Measurements from ENCODE around the gene BCL2L2. TPM values are rescaled to one million over a fixed set of nuclear protein-coding genes. Genes with fewer than 3 reads are reported as not detected.
"Not testable (repeated sequence)": the region's sequence is repeated elsewhere in the genome, so short reads cannot be mapped to it uniquely, and the experiment has no call there.

The BCL2L2 gene
- total RNA-seq, 1 donor from 2014 or later = 20.0 TPM

- peak; percentile 54 for DNase-seq (ENCODE audit: low spot score)
These were observed 17.8 kb downstream of the BCL2L2 start for GRCh38 chr14:23324455-23324846.

DNA sequence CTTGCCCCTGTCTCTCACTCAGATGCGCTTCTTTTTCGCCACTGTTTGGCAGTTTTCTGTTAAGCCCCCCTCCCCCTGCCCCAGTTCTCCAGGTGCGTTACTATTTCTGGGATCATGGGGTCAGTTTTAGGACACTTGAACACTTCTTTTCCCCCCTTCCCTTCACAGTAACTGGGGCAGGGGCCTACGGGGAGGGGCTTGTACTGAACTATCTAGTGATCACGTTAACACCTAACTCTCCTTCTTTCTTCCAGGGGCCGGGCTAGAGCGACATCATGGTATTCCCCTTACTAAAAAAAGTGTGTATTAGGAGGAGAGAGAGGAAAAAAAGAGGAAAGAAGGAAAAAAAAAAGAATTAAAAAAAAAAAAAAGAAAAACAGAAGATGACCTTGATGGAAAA is 18.4 kb downstream of the BCL2L2 start:
- no peak for DNase-seq (ENCODE audit: low spot score)

DNA sequence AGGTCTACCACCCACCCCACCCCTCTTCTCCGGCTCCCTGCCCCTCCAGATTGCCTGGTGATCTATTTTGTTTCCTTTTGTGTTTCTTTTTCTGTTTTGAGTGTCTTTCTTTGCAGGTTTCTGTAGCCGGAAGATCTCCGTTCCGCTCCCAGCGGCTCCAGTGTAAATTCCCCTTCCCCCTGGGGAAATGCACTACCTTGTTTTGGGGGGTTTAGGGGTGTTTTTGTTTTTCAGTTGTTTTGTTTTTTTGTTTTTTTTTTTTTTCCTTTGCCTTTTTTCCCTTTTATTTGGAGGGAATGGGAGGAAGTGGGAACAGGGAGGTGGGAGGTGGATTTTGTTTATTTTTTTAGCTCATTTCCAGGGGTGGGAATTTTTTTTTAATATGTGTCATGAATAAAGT is 19.1 kb downstream of the BCL2L2 start:
- DNase-seq (ENCODE audit: low spot score) = not testable (repeated sequence)

DNA sequence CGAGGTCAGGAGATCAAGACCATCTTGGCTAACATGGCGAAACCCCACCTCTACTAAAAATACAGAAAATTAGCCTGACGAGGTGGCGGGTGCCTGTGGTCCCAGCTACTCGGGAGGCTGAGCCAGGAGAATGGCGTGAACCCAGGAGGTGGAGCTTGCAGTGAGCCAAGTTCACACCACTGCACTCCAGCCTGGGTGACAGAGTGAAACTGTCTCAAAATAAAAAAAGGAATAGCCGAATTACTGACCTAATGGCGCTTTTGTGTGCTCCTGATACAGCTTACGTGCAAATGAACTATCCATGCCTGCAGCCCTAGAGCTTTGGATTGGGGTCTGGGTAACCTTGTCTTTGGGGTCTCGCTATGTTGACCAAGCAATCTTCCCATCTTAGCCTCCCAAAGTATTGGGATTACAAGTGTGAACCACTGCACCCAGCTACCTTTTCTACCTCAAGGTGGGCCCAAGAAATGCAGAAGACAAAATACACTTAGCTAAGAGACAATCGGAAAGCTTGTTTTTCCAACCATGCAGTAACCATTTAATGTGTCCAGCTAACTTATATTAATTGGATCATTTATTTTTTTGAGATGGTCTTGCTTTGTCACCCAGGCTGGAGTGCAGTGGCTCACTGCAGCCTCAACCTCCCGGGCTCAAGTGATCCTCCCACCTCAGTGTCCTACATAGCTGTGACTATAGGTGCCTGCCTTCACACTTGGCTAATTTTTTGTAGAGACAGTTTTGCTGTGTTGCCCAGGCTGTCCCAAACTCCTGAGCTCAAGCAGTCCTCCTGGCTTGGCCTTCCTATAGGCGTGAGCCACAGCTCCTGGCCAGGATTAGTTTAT is 20.1 kb downstream of the BCL2L2 start:
- DNase-seq (ENCODE audit: low spot score) = no peak

- peak; percentile 86 for DNase-seq (ENCODE audit: low spot score)
These were observed 21.5 kb downstream of the BCL2L2 start for GRCh38 chr14:23327947-23328744.

- DNase-seq (ENCODE audit: low spot score) = no peak
These were observed 29.0 kb downstream of the BCL2L2 start for GRCh38 chr14:23335623-23336022.

- no peak for DNase-seq (ENCODE audit: low spot score)
These were observed 33.1 kb downstream of the BCL2L2 start for GRCh38 chr14:23339506-23340268.

- no peak for DNase-seq (ENCODE audit: low spot score)
These were observed 37.8 kb downstream of the BCL2L2 start for GRCh38 chr14:23344481-23344880.

- no peak for DNase-seq (ENCODE audit: low spot score)
These were observed 39.5 kb downstream of the BCL2L2 start for GRCh38 chr14:23345987-23346692.

DNA sequence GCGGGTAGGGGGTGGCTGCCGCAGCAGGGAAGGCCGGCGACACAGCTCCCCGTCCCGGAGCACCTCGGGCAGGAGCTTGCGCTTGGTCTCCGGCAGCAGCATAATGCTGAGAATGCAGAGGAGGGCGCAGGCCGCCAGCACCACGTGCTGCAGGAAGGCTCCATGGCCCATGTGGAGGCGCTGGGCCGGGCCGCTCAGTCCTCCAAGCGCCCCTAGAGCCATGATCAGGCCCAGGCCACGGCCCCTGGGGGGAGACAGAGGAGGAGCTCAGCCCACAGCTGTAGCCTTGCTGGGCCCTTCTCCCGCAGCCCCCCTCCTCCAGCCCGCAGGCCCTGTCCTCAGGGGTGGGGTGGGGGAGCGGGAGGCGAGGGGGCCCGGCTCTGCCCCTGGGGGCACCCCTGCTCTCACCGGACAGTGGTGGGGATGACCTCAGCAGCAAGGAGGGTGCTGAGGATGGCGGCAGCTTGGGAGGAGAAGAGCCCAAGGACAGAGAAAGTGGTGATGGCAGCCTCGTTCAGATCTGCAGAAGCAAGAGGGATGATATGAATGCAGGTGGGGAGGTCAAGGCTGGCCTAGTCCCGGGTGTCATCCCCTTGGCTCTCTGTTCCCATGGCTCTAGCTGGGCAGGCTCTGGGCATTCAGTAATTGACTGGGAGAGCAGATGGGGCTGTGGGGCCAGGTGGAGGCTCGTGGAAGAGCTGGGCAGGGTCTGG is 40.2 kb downstream of the BCL2L2 start:
- no peak for DNase-seq (ENCODE audit: low spot score)

GRCh38 chr14:23347406-23348296 is 41.0 kb downstream of the BCL2L2 start:
- DNase-seq (ENCODE audit: low spot score) = no peak

GRCh38 chr14:23348297-23348655 is 41.6 kb downstream of the BCL2L2 start:
- no peak for DNase-seq (ENCODE audit: low spot score)

GRCh38 chr14:23349156-23349845 is 42.7 kb downstream of the BCL2L2 start:
- no peak for DNase-seq (ENCODE audit: low spot score)

- peak; percentile 19 for DNase-seq (ENCODE audit: low spot score)
These were observed 45.3 kb downstream of the BCL2L2 start for GRCh38 chr14:23351681-23352505.

DNA sequence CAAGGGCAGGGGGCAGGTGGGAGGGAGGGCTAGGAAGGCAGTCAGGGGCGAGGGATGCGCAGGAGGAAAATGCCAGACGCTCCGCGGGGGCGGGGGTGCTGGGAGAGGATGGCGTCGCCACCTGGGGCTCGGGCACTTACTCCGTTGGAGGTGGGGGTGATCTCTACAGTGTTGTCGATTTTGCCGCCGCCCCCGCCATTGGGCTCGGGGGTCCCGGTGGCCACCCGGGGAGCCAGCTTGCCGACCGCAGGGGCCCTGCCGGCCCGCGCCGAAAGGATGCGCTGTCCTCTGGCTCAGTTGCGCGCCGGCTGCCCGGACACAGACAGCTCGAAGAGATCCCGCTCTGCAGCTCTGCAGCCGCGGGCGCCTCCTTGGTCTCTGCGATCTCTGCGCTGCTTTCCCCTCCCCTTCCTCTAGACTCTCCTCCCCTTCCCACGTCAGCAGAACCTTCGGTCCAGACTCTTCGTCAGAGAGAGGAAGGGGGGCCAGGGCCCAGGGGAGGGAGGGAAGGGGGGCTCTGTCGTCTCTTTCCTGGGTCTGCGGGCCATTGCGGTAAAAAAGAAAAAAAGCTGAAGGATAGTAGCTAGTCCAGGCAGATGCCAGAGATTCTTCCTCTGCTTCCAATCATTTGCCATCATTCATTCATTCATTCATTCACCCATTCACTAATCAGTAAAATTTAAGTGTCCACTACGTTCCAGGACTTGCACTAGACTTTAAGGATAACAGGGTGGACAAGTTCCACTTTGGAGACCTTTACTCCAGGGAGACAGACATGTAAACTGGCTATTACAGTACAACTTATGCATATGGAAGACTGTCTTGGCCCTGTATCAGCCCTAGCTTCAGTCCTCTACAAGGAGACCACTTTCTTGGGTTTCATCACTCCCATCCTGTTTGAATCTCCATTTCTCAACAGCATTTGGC is 46.1 kb downstream of the BCL2L2 start, which contains the start of gene SLC22A17:
Gene SLC22A17, minus strand, starts transcription at position 382 of the 927 bp plus-strand sequence.
- peak; percentile 96 for DNase-seq (ENCODE audit: low spot score)

DNA sequence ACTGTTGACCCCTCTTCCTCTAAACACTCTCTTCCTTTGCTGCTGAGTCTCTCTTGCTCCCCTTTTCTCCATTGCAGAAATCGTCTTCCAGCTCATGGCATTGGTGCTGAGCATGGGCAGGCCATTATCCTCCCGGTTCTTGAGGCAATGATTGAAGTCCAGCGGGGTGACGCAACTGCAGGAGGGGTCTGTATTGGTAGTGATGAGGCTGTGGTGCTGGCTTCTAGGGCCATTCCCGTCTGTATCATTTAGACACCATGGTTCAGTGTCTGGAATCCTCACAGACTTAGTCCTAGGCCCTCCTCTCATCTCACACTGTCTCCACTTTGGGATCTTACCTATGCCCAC is 46.8 kb downstream of the BCL2L2 start:
- no peak for DNase-seq (ENCODE audit: low spot score)

- no peak for DNase-seq (ENCODE audit: low spot score)
These were observed 48.4 kb downstream of the BCL2L2 start for GRCh38 chr14:23354990-23355389.
